HEK293 (cell line): ENCODE results near the gene FRG2.

Source experiments
- CTCF ChIA-PET: fragments of 350-600 bp; formaldehyde crosslinking; extraction: SDS; loops from one replicate; lab custom pipeline; 2021; ENCODE audit warnings: antibody characterized with exemption; lab: Yijun Ruan, JAX
- POLR2A ChIA-PET: fragments of 300-600 bp; formaldehyde crosslinking; extraction: SDS; loops from one replicate; lab custom pipeline; 2020; ENCODE audit warnings: antibody characterized with exemption, inconsistent platforms; lab: Yijun Ruan, JAX
- H3K27ac ChIP-seq: fragments of 200-500 bp; sonication (Bioruptor generic); 2 replicates; pipeline ENCODE4 v1.5.1; 2014; ENCODE audit warnings: low read depth, low read length, control low read depth, inconsistent platforms; ENCODE audit errors: extremely low read depth
- H3K36me3 ChIP-seq, 2 experiments: fragments of 200-500 bp in 1 of 2; sonication (Bioruptor generic) in 1 of 2; 1 replicate in 1 of 2; 2 replicates in 1 of 2; pipeline ENCODE4 v1.5.1; 2014 to 2017; ENCODE audit warnings: inconsistent platforms in 2 of 2, low read length in 2 of 2; ENCODE audit not compliant: control insufficient read depth in 2 of 2, insufficient read depth in 1 of 2
- H3K4me1 ChIP-seq: fragments of 200-500 bp; sonication (Bioruptor generic); 2 replicates; pipeline ENCODE4 v1.5.1; 2014; ENCODE audit warnings: mild to moderate bottlenecking, low read length, inconsistent platforms; ENCODE audit not compliant: control insufficient read depth, insufficient read depth
- H3K4me3 ChIP-seq: 2 replicates; pipeline ENCODE4 v1.5.1; 2011; ENCODE audit warnings: low read depth, mild to moderate bottlenecking, control low read depth, low read length, moderate library complexity
- H3K9me3 ChIP-seq: fragments of 200-500 bp; sonication (Bioruptor generic); 2 replicates; pipeline ENCODE4 v1.5.1; 2014; ENCODE audit warnings: low read depth, low read length, inconsistent platforms; ENCODE audit not compliant: control insufficient read depth, insufficient read depth
- EGR2 ChIP-seq: fragments of 450-650 bp; formaldehyde crosslinking; IDR thresholded peaks from 2 replicates; pipeline ENCODE4 v1.5.1; 2016; ENCODE audit warnings: low read depth, missing biosample characterization, missing genetic modification characterization
- GLI2 ChIP-seq: fragments of 450-650 bp; formaldehyde crosslinking; IDR thresholded peaks from 2 replicates; pipeline ENCODE4; 2017; ENCODE audit warnings: missing biosample characterization, missing genetic modification characterization, low read depth, borderline replicate concordance
- ZNF133 ChIP-seq: fragments of 450-650 bp; formaldehyde crosslinking; IDR thresholded peaks from 2 replicates; pipeline ENCODE4 v1.5.1; 2016; ENCODE audit warnings: missing biosample characterization, missing genetic modification characterization
- ZNF155 ChIP-seq: fragments of 450-650 bp; formaldehyde crosslinking; IDR thresholded peaks from 2 replicates; pipeline ENCODE4 v1.5.1; 2016; ENCODE audit warnings: missing biosample characterization, missing genetic modification characterization
- ZNF184 ChIP-seq: fragments of 450-650 bp; IDR thresholded peaks from 2 replicates; pipeline ENCODE4 v1.5.1; 2018; ENCODE audit warnings: missing biosample characterization, mild to moderate bottlenecking, missing genetic modification characterization
- ZNF223 ChIP-seq: fragments of 450-650 bp; formaldehyde crosslinking; IDR thresholded peaks from 2 replicates; pipeline ENCODE4 v1.5.1; 2016; ENCODE audit warnings: missing biosample characterization, missing genetic modification characterization
- ZNF274 ChIP-seq, 2 experiments: fragments of 200-500 bp in 1 of 2; fragments of 450-650 bp in 1 of 2; sonication (Bioruptor generic) in 1 of 2; formaldehyde crosslinking in 1 of 2; IDR thresholded peaks; 2 replicates each; pipeline versions ENCODE4 v1.5.1 to v1.6.1; 2014 to 2016; ENCODE audit warnings: borderline replicate concordance in 1 of 2, inconsistent platforms in 1 of 2, low read length in 1 of 2, missing biosample characterization in 1 of 2, missing genetic modification characterization in 1 of 2
- ZNF302 ChIP-seq: fragments of 450-650 bp; formaldehyde crosslinking; IDR thresholded peaks from 2 replicates; pipeline ENCODE4 v1.5.1; 2016; ENCODE audit warnings: missing biosample characterization, missing genetic modification characterization, low read depth
- ZNF335 ChIP-seq: fragments of 450-650 bp; formaldehyde crosslinking; conservative IDR thresholded peaks from 2 replicates; pipeline ENCODE4 v1.5.1; 2016; ENCODE audit warnings: missing biosample characterization, missing genetic modification characterization
- ZNF423 ChIP-seq: fragments of 450-650 bp; formaldehyde crosslinking; IDR thresholded peaks from 2 replicates; pipeline ENCODE4 v1.5.1; 2016; ENCODE audit warnings: missing biosample characterization, missing genetic modification characterization
- ZNF521 ChIP-seq: fragments of 450-650 bp; formaldehyde crosslinking; IDR thresholded peaks from 2 replicates; pipeline ENCODE4 v1.5.1; 2017; ENCODE audit warnings: missing biosample characterization, mild to moderate bottlenecking, missing genetic modification characterization
- ZNF529 ChIP-seq: fragments of 450-650 bp; formaldehyde crosslinking; IDR thresholded peaks from 2 replicates; pipeline ENCODE4 v1.5.1; 2017; ENCODE audit warnings: missing genetic modification characterization, missing biosample characterization; ENCODE audit not compliant: insufficient replicate concordance
- ZNF561 ChIP-seq: fragments of 450-650 bp; IDR thresholded peaks from 2 replicates; pipeline ENCODE4 v1.5.1; 2018; ENCODE audit warnings: missing biosample characterization, missing genetic modification characterization, borderline replicate concordance
- ZNF843 ChIP-seq: fragments of 450-650 bp; formaldehyde crosslinking; IDR thresholded peaks from 2 replicates; pipeline ENCODE4 v1.5.1; 2016; ENCODE audit warnings: missing biosample characterization, missing genetic modification characterization
- TF ChIP-seq, protein P1 (sequence below): fragments of 450-650 bp; formaldehyde crosslinking; conservative IDR thresholded peaks from 2 replicates; pipeline ENCODE4 v1.5.1; 2016; ENCODE audit warnings: low read depth, missing biosample characterization, missing genetic modification characterization
- TF ChIP-seq, protein P2 (sequence below): fragments of 450-650 bp; formaldehyde crosslinking; IDR thresholded peaks from 2 replicates; pipeline ENCODE4 v1.5.1; 2017; ENCODE audit warnings: missing biosample characterization, missing genetic modification characterization
- TF ChIP-seq, protein P3 (sequence below): fragments of 450-650 bp; IDR thresholded peaks from 2 replicates; pipeline ENCODE4 v1.5.1; 2018; ENCODE audit warnings: missing biosample characterization, missing genetic modification characterization
- TF ChIP-seq, protein P4 (sequence below): fragments of 450-650 bp; formaldehyde crosslinking; IDR thresholded peaks from 2 replicates; pipeline ENCODE4 v1.5.1; 2016; ENCODE audit warnings: missing biosample characterization, missing genetic modification characterization, borderline replicate concordance

Gene FRG2

DNA sequence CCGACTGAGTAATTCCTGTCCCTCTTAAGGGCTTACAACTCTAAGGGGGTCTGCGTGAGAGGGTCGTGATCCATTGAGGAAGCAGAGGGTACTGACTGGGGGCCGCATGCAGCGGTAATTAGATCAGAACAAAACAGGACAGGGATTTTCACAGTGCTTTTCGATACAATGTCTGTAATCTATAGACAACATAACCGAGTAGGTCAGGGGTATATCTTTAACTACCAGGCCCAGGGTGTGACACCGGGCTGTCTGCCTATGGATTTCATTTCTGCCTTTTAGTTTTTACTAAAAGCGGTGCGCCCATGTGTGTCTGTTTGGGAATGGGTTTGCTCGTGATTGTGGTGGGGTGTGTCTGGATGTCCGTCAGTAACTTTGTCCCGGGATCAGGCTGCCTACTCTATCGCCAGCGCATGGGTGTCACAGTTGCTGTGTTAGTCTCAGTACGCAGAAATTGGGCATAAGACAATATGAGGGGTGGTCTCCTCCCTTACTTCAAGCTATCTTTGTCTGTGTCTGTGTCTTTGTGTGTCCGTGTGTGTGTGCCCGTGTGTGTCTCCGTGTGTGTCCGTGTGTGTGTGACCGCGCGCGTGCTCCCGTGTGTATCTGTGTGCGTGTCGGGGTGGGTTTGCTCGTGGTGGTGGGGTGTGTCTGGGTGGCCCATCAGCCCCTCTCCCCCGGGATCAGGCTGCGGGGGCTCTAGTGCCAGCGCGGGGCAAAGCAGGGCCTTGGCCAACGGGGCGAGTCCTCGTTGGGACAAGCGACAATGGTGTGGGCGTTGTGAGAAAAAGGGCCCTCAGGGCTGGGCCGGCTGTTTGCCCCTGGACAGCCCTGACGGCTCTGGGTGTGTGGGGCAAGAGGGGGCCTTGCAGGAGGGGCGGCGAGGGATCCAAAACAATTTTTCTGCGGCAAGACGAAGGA lies 10.4 kb downstream of the FRG2 start:
- no peak for TF ChIP-seq ZNF302 (tag by site-specific recombination)
- TF ChIP-seq ZNF335 (tag by site-specific recombination) = no peak
- TF ChIP-seq, protein P1, sequence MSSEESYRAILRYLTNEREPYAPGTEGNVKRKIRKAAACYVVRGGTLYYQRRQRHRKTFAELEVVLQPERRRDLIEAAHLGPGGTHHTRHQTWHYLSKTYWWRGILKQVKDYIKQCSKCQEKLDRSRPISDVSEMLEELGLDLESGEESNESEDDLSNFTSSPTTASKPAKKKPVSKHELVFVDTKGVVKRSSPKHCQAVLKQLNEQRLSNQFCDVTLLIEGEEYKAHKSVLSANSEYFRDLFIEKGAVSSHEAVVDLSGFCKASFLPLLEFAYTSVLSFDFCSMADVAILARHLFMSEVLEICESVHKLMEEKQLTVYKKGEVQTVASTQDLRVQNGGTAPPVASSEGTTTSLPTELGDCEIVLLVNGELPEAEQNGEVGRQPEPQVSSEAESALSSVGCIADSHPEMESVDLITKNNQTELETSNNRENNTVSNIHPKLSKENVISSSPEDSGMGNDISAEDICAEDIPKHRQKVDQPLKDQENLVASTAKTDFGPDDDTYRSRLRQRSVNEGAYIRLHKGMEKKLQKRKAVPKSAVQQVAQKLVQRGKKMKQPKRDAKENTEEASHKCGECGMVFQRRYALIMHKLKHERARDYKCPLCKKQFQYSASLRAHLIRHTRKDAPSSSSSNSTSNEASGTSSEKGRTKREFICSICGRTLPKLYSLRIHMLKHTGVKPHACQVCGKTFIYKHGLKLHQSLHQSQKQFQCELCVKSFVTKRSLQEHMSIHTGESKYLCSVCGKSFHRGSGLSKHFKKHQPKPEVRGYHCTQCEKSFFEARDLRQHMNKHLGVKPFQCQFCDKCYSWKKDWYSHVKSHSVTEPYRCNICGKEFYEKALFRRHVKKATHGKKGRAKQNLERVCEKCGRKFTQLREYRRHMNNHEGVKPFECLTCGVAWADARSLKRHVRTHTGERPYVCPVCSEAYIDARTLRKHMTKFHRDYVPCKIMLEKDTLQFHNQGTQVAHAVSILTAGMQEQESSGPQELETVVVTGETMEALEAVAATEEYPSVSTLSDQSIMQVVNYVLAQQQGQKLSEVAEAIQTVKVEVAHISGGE = no peak
- TF ChIP-seq ZNF423 (tag by site-specific recombination) = no peak
- no peak for TF ChIP-seq ZNF521 (tag by site-specific recombination)
- no peak for TF ChIP-seq ZNF155 (tag by site-specific recombination)
- TF ChIP-seq ZNF561 (tag by site-specific recombination) = no peak
- no peak for TF ChIP-seq ZNF223 (tag by site-specific recombination)
- no peak for TF ChIP-seq GLI2
- TF ChIP-seq ZNF529 = no peak
- TF ChIP-seq, protein P2, sequence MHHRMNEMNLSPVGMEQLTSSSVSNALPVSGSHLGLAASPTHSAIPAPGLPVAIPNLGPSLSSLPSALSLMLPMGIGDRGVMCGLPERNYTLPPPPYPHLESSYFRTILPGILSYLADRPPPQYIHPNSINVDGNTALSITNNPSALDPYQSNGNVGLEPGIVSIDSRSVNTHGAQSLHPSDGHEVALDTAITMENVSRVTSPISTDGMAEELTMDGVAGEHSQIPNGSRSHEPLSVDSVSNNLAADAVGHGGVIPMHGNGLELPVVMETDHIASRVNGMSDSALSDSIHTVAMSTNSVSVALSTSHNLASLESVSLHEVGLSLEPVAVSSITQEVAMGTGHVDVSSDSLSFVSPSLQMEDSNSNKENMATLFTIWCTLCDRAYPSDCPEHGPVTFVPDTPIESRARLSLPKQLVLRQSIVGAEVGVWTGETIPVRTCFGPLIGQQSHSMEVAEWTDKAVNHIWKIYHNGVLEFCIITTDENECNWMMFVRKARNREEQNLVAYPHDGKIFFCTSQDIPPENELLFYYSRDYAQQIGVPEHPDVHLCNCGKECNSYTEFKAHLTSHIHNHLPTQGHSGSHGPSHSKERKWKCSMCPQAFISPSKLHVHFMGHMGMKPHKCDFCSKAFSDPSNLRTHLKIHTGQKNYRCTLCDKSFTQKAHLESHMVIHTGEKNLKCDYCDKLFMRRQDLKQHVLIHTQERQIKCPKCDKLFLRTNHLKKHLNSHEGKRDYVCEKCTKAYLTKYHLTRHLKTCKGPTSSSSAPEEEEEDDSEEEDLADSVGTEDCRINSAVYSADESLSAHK (tag by site-specific recombination) = no peak
- no peak for TF ChIP-seq ZNF184 (tag by site-specific recombination)
- TF ChIP-seq, protein P3, sequence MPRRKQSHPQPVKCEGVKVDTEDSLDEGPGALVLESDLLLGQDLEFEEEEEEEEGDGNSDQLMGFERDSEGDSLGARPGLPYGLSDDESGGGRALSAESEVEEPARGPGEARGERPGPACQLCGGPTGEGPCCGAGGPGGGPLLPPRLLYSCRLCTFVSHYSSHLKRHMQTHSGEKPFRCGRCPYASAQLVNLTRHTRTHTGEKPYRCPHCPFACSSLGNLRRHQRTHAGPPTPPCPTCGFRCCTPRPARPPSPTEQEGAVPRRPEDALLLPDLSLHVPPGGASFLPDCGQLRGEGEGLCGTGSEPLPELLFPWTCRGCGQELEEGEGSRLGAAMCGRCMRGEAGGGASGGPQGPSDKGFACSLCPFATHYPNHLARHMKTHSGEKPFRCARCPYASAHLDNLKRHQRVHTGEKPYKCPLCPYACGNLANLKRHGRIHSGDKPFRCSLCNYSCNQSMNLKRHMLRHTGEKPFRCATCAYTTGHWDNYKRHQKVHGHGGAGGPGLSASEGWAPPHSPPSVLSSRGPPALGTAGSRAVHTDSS (tag by site-specific recombination) = no peak
- TF ChIP-seq, protein P4, sequence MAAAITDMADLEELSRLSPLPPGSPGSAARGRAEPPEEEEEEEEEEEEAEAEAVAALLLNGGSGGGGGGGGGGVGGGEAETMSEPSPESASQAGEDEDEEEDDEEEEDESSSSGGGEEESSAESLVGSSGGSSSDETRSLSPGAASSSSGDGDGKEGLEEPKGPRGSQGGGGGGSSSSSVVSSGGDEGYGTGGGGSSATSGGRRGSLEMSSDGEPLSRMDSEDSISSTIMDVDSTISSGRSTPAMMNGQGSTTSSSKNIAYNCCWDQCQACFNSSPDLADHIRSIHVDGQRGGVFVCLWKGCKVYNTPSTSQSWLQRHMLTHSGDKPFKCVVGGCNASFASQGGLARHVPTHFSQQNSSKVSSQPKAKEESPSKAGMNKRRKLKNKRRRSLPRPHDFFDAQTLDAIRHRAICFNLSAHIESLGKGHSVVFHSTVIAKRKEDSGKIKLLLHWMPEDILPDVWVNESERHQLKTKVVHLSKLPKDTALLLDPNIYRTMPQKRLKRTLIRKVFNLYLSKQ = no peak
- no peak for TF ChIP-seq EGR2 (tag by site-specific recombination)
- no peak for TF ChIP-seq ZNF133 (tag by site-specific recombination)
- TF ChIP-seq ZNF274 (IDR thresholded peaks at IDR 0.05; ENCODE audit: low read length) = no peak
- no peak for TF ChIP-seq ZNF274 (tag by site-specific recombination; IDR thresholded peaks at IDR 0.05; ENCODE audit: borderline replicate concordance)
- no peak for TF ChIP-seq ZNF843 (tag by site-specific recombination)
- TF ChIP-seq, all 188 proteins: peak for 0
- ChIA-PET CTCF (no interaction called here), POLR2A (no interaction called here)
- Histone ChIP-seq H3K4me3 (no peak overlapping the region), H3K36me3 (no peaks in the 10 kb centered on the region), H3K4me1 (no peaks in the 10 kb centered on the region), H3K27ac (no peak overlapping the region), H3K9me3 (no peaks in the 10 kb centered on the region)
